HG03066 (cell line): ENCODE measurements around the gene TAS2R40.

Experiments used
- ATAC-seq: cut with Tn5 transposase; IDR thresholded peaks from one replicate; pipeline ENCODE4 v1.9.1; 2021; ENCODE audit warnings: low read depth; ENCODE audit not compliant: unreplicated experiment

Gene TAS2R40

GRCh38 chr7:143222782-143223181 is 945 bp downstream of the TAS2R40 start:
- ATAC-seq = no peak

- no peak for ATAC-seq
Measured at GRCh38 chr7:143223784-143224183, 1.9 kb downstream of the TAS2R40 start.

- no peak for ATAC-seq
Measured at GRCh38 chr7:143225047-143225446, 3.2 kb downstream of the TAS2R40 start.

GRCh38 chr7:143227806-143228205 is 6.0 kb downstream of the TAS2R40 start:
- ATAC-seq = no peak

- ATAC-seq = no peak
Measured at GRCh38 chr7:143229054-143229790, 7.4 kb downstream of the TAS2R40 start.

GRCh38 chr7:143230602-143231457 is 9.0 kb downstream of the TAS2R40 start:
- ATAC-seq = no peak

GRCh38 chr7:143233816-143234532 is 12.1 kb downstream of the TAS2R40 start:
- no peak for ATAC-seq

GRCh38 chr7:143234533-143234875 is 12.7 kb downstream of the TAS2R40 start:
- ATAC-seq = no peak

- ATAC-seq = no peak
Measured at GRCh38 chr7:143235561-143235960, 13.7 kb downstream of the TAS2R40 start.

- no peak for ATAC-seq
Measured at GRCh38 chr7:143236408-143236990, 14.7 kb downstream of the TAS2R40 start.

GRCh38 chr7:143237366-143237765 is 15.5 kb downstream of the TAS2R40 start:
- no peak for ATAC-seq

- no peak for ATAC-seq
Measured at GRCh38 chr7:143238289-143238980, 16.6 kb downstream of the TAS2R40 start.

- no peak for ATAC-seq
Measured at GRCh38 chr7:143239813-143240212, 18.0 kb downstream of the TAS2R40 start.

- ATAC-seq = peak; percentile 97
Measured at GRCh38 chr7:143240291-143241168, 18.7 kb downstream of the TAS2R40 start.

- no peak for ATAC-seq
Measured at GRCh38 chr7:143242306-143242705, 20.5 kb downstream of the TAS2R40 start.

- no peak for ATAC-seq
Measured at GRCh38 chr7:143243111-143243510, 21.3 kb downstream of the TAS2R40 start.

GRCh38 chr7:143243614-143244013 is 21.8 kb downstream of the TAS2R40 start:
- ATAC-seq = no peak

GRCh38 chr7:143244321-143244720 is 22.5 kb downstream of the TAS2R40 start:
- ATAC-seq = no peak

- no peak for ATAC-seq
Measured at GRCh38 chr7:143245123-143245522, 23.3 kb downstream of the TAS2R40 start.
